A549 (cell line): ENCODE results near the gene UFSP1. TPM values are rescaled to one million over a fixed set of nuclear protein-coding genes. Genes with fewer than 3 reads are reported as not detected.
"Not testable (repeated sequence)": the region's sequence is repeated elsewhere in the genome, so short reads cannot be mapped to it uniquely, and the experiment has no call there.

Source experiments
- ATAC-seq, 2 experiments: fragments of 200-7000 bp in 1 of 2; fragments of >200 bp in 1 of 2; cut with Nextera tagmentation in 1 of 2; cut with Tn5 transposase in 1 of 2; 3 replicates each; pipeline versions ENCODE4 v1.8.0 to v1.9.1; 2018 to 2020; ENCODE audit warnings: mild to moderate bottlenecking in 1 of 2, moderate library complexity in 1 of 2
- CTCF ChIA-PET: fragments of 300-600 bp; sonication (Branson Sonifier 250); formaldehyde crosslinking; extraction: SDS; loops from one replicate; lab custom pipeline; 2021; ENCODE audit warnings: antibody characterized with exemption, inconsistent platforms; lab: Yijun Ruan, JAX
- POLR2A ChIA-PET: fragments of 350-600 bp; formaldehyde crosslinking; extraction: SDS; loops from one replicate; lab custom pipeline; 2021; ENCODE audit warnings: antibody characterized with exemption, inconsistent platforms; lab: Yijun Ruan, JAX
- DNase-seq, 2 experiments: peaks; one replicate each; pipeline versions ENCODE4 v3.0.0 to v3.0.0-alpha.2; 2011 to 2016; ENCODE audit warnings: low read depth in 1 of 2, low spot score in 1 of 2
- FAIRE-seq: peaks from 2 replicates; lab custom pipeline; 2011; peaks lifted over from hg19 to GRCh38; lab: Jason Lieb, UNC
- H3K27ac ChIP-seq, 2 experiments: fragments of >200 bp; sonication (Bioruptor Twin); formaldehyde crosslinking; 3 replicates each; pipeline ENCODE4 v1.5.1; 2016 to 2017
- H3K4me1 ChIP-seq: fragments of >200 bp; sonication (Bioruptor Twin); formaldehyde crosslinking; 3 replicates; pipeline ENCODE4 v1.6.1; 2016
- H3K4me2 ChIP-seq: fragments of >200 bp; sonication (Bioruptor Twin); formaldehyde crosslinking; 3 replicates; pipeline ENCODE4 v1.6.1; 2016
- H3K4me3 ChIP-seq: fragments of >200 bp; sonication (Bioruptor Twin); formaldehyde crosslinking; 3 replicates; pipeline ENCODE4 v1.5.1; 2016
- H3K9me3 ChIP-seq: fragments of >200 bp; sonication (Bioruptor Twin); formaldehyde crosslinking; 3 replicates; pipeline ENCODE4 v1.6.1; 2016
- ATOH8 ChIP-seq: fragments of 250-450 bp; sonication (Bioruptor Pico); IDR thresholded peaks from 2 replicates; pipeline ENCODE4 v1.5.0; 2020; ENCODE audit warnings: low read depth, mild to moderate bottlenecking, moderate library complexity
- BHLHE40 ChIP-seq: IDR thresholded peaks from 2 replicates; pipeline ENCODE4 v1.6.1; 2012; ENCODE audit warnings: low read depth, low read length, inconsistent platforms
- CEBPB ChIP-seq, 2 experiments: fragments of >200 bp in 1 of 2; sonication (Bioruptor Twin) in 1 of 2; formaldehyde crosslinking in 1 of 2; IDR thresholded peaks; 2 replicates each; pipeline ENCODE4 v1.6.1; 2012 to 2016
- CHD2 ChIP-seq: fragments of 150-350 bp; IDR thresholded peaks from 2 replicates; pipeline ENCODE4 v1.6.1; 2014; ENCODE audit warnings: low read length; ENCODE audit not compliant: partially characterized antibody
- E2F6 ChIP-seq: IDR thresholded peaks from 2 replicates; pipeline ENCODE4 v1.6.1; 2012; ENCODE audit warnings: low read depth, borderline replicate concordance
- EP300 ChIP-seq, 2 experiments: fragments of >200 bp; sonication (Bioruptor Twin); formaldehyde crosslinking; IDR thresholded peaks; 2 replicates in 1 of 2; 3 replicates in 1 of 2; pipeline ENCODE4 v1.6.1; 2016 to 2017
- ESRRA ChIP-seq: fragments of 150-350 bp; IDR thresholded peaks from 2 replicates; pipeline ENCODE4 v1.6.1; 2014; ENCODE audit warnings: mild to moderate bottlenecking, low read length, borderline replicate concordance
- FOSB ChIP-seq: fragments of 250-450 bp; sonication (Bioruptor Pico); IDR thresholded peaks from 2 replicates; pipeline ENCODE4 v1.5.0; 2020; ENCODE audit warnings: mild to moderate bottlenecking, moderate library complexity
- GATA3 ChIP-seq: IDR thresholded peaks from 2 replicates; pipeline ENCODE4 v1.6.1; 2012; ENCODE audit warnings: borderline replicate concordance
- HMGXB4 ChIP-seq: fragments of 250-450 bp; sonication (Bioruptor Pico); IDR thresholded peaks from 2 replicates; pipeline ENCODE4 v1.5.0; 2021; ENCODE audit warnings: mild to moderate bottlenecking, moderate library complexity, borderline replicate concordance
- HOXA7 ChIP-seq: fragments of 250-450 bp; sonication (Bioruptor Pico); IDR thresholded peaks from 2 replicates; pipeline ENCODE4 v1.5.0; 2020; ENCODE audit warnings: mild to moderate bottlenecking, moderate library complexity
- JUNB ChIP-seq: fragments of >200 bp; sonication (Bioruptor Twin); formaldehyde crosslinking; IDR thresholded peaks from 2 replicates; pipeline ENCODE4 v1.6.1; 2016
- MAX ChIP-seq: IDR thresholded peaks from 2 replicates; pipeline ENCODE4 v1.6.1; 2012
- NFE2L2 ChIP-seq: fragments of 150-350 bp; conservative IDR thresholded peaks from 2 replicates; pipeline ENCODE4 v1.6.1; 2014; ENCODE audit warnings: low read length
- NPAS2 ChIP-seq: fragments of 250-450 bp; sonication (Bioruptor Pico); IDR thresholded peaks from 2 replicates; pipeline ENCODE4 v1.8.0; 2022; ENCODE audit warnings: mild to moderate bottlenecking, moderate library complexity, borderline replicate concordance
- NR3C1 ChIP-seq: fragments of >200 bp; sonication (Bioruptor Twin); formaldehyde crosslinking; IDR thresholded peaks from 3 replicates; pipeline ENCODE4 v1.6.1; 2017
- POLR2AphosphoS2 ChIP-seq: conservative IDR thresholded peaks from 2 replicates; pipeline ENCODE4 v1.6.1; 2012; ENCODE audit warnings: low read length, improper control_type of control experiment, inconsistent platforms
- RCOR1 ChIP-seq: fragments of 150-350 bp; IDR thresholded peaks from 2 replicates; pipeline ENCODE4 v1.6.1; 2014; ENCODE audit warnings: antibody characterized with exemption, low read length, low read depth
- RFX5 ChIP-seq: fragments of 450-650 bp; IDR thresholded peaks from 2 replicates; pipeline ENCODE4 v1.7.1; 2014; ENCODE audit warnings: antibody characterized with exemption, mild to moderate bottlenecking, moderate library complexity
- ZC3H11A ChIP-seq: fragments of 450-650 bp; IDR thresholded peaks from 2 replicates; pipeline ENCODE4 v1.6.1; 2014; ENCODE audit warnings: antibody characterized with exemption, mild to moderate bottlenecking
- WGBS: methylation state at CpG from one replicate; pipeline ENCODE4 v1.1.6; 2017; ENCODE audit errors: missing lambda C conversion rate; 5-methylcytosine and 5-hydroxymethylcytosine counted together
- polyA plus RNA-seq, 4 experiments: library from polyadenylated mRNA; depleted of rRNA in 3 of 4; stranded (reverse); fragments of >200 nt; fragmentation: RNase III in 1 of 4; extraction: RNeasy Plus Mini Kit Qiagen cat#74134 plus additional on column Dnase treatment in 1 of 4; gene quantifications; 2 replicates in 3 of 4; 3 replicates in 1 of 4; pipeline ENCODE4 v1.2.3, GENCODE V29; 2011 to 2017

The UFSP1 gene
- polyA plus RNA-seq, 2 of the 4 experiments (the other 2 are of a cell fraction): 1.9 to 6.9 TPM

GRCh38 chr7:100911484-100911883, 22.0 kb upstream of the UFSP1 start (continued):
- TF ChIP-seq HMGXB4 (no peak), RFX5 (no peak), RCOR1 (no peak)

- not testable (repeated sequence) for FAIRE-seq, H3K4me1 ChIP-seq, H3K4me3 ChIP-seq, H3K27ac ChIP-seq, ATAC-seq, DNase-seq, H3K4me2 ChIP-seq, H3K9me3 ChIP-seq
- WGBS: 72% methylated on average over 7 of the region's 7 CpGs
- ChIA-PET CTCF (interaction anchor here (0.6 to 3.2 kb wide), 3 partner anchors 16 to 1380 kb away, joined by 3 to 13 read pairs (median 10); partner anchors contain the start of gene ACHE), POLR2A (interaction anchor here (0.6 kb wide), 1 partner anchor 35 kb away, joined by 3 read pairs; the partner anchor contains the start of gene SRRT)
These were observed 20.9 kb upstream of the UFSP1 start for GRCh38 chr7:100910443-100910842.

- Histone ChIP-seq H3K4me3 (no peak overlapping the region), H3K9me3 (no peaks in the 10 kb centered on the region; the same call in 2 of the 3 replicates), H3K4me1 (no peaks in the 10 kb centered on the region), H3K27ac (no peak overlapping the region), H3K4me2 (no peak overlapping the region)
- CTCF ChIA-PET: interaction anchor here (3.2 kb wide), 1 partner anchor 151 kb away, joined by 10 read pairs; no protein-coding TSS in a partner anchor
- no peak for DNase-seq
- POLR2A ChIA-PET: no interaction called here
- FAIRE-seq: no peak
- TF ChIP-seq HOXA7 (CRISPR knock-in tag) (no peak), MAX (no peak), POLR2AphosphoS2 (no peak), FOSB (CRISPR knock-in tag) (no peak), BHLHE40 (no peak), EP300 (IDR thresholded peaks at IDR 0.05) (no peak), RCOR1 (no peak), NPAS2 (no peak), ATOH8 (CRISPR knock-in tag) (no peak), CHD2 (no peak), ESRRA (no peak), NFE2L2 (no peak), CEBPB (IDR thresholded peaks at IDR 0.05) (no peak), ZC3H11A (no peak)
- WGBS: 83% methylated on average over 5 of the region's 5 CpGs
- no peak for ATAC-seq
These were observed 19.0 kb upstream of the UFSP1 start for GRCh38 chr7:100908512-100908911.

GRCh38 chr7:100902638-100903037, 13.1 kb upstream of the UFSP1 start:
- TF ChIP-seq NR3C1: no peak
- TF ChIP-seq CHD2: no peak
- no peak for TF ChIP-seq E2F6
- no peak for TF ChIP-seq JUNB
- no peak for TF ChIP-seq GATA3
- H3K4me2 ChIP-seq: no peak overlapping the region
- H3K4me3 ChIP-seq: no peak overlapping the region
- FAIRE-seq (no peak), DNase-seq (no peak), ATAC-seq (no peak)
- H3K9me3 ChIP-seq: no peaks in the 10 kb centered on the region; the same call in 2 of the 3 replicates
- 54% methylated on average over 7 of the region's 7 CpGs for WGBS
- ChIA-PET POLR2A (interaction anchor here (0.7 kb wide), 1 partner anchor 62 kb away, joined by 5 read pairs; no protein-coding TSS in a partner anchor), CTCF (interaction anchor here (0.9 to 7.3 kb wide), 5 partner anchors 8 to 290 kb away, joined by 3 to 45 read pairs (median 3); partner anchors contain the start of gene ACHE)
- no peak overlapping the region for H3K27ac ChIP-seq
- no peaks in the 10 kb centered on the region for H3K4me1 ChIP-seq
